ENCODE data around the gene PSMD3.

DNA sequence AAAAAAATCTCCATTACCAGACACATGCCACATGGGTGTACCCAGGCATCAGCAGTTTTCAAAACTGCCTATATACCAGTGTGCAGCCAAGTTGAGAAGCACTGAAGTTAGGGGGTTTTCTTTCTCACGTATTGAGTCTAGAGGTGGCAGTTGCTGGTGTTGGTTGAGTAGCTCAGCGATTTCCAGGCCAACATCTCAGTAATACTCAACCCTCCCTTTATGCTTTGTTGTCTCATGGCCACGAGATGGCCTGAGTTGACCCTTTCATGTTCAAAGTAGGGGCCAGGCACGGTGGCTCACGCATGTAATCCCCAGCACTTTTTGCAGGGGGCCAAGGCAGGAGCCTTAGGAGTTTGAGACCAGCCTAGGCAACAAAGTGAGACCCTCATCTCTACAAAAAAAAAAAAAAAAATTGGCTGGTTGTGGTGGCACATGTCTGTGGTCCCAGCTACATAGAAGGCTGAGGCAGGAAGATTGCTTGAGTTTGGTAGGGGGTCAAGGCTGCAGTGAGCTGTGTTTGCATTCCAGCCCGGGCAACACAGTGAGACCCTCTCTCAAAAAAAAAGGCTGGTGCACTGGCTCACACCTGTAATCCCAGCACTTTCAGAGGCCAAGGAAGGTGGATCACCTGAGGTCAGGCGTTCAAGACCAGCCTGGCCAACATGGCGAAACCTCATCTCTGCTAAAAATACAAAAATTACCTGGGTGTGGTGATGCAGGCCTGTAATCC lies 42.3 kb upstream of the PSMD3 start:
- TF ChIP-seq, protein P1, sequence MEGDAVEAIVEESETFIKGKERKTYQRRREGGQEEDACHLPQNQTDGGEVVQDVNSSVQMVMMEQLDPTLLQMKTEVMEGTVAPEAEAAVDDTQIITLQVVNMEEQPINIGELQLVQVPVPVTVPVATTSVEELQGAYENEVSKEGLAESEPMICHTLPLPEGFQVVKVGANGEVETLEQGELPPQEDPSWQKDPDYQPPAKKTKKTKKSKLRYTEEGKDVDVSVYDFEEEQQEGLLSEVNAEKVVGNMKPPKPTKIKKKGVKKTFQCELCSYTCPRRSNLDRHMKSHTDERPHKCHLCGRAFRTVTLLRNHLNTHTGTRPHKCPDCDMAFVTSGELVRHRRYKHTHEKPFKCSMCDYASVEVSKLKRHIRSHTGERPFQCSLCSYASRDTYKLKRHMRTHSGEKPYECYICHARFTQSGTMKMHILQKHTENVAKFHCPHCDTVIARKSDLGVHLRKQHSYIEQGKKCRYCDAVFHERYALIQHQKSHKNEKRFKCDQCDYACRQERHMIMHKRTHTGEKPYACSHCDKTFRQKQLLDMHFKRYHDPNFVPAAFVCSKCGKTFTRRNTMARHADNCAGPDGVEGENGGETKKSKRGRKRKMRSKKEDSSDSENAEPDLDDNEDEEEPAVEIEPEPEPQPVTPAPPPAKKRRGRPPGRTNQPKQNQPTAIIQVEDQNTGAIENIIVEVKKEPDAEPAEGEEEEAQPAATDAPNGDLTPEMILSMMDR (IDR thresholded peaks at IDR 0.05) = no peak
- TF ChIP-seq POLR2A (IDR thresholded peaks at IDR 0.05) = no peak

All from esophagus squamous epithelium (tissue), 4 donors.